CD4-positive, alpha-beta memory T cell (primary cell): ENCODE measurements around the gene ZYX. TPM values are rescaled to one million over a fixed set of nuclear protein-coding genes. Genes with fewer than 3 reads are reported as not detected.

ENCODE experiments used
- CTCF ChIA-PET: fragments of 350-600 bp; sonication (Branson Sonifier 250); formaldehyde crosslinking; loops from one replicate; lab custom pipeline; 2021; ENCODE audit warnings: inconsistent platforms; ENCODE audit not compliant: partially characterized antibody; lab: Charles Lee
- POLR2A ChIA-PET: fragments of 350-600 bp; sonication (Branson Sonifier 250); formaldehyde crosslinking; loops from one replicate; lab custom pipeline; 2021; ENCODE audit not compliant: partially characterized antibody; lab: Charles Lee
- DNase-seq, 5 donors: peaks; one replicate each; pipeline versions ENCODE4 v3.0.0 to v3.0.0-alpha.2; 2020 to 2022; ENCODE audit warnings: mixed read lengths in 1 of 5
- H3K27ac ChIP-seq: one replicate; pipeline ENCODE4 v1.7.0; 2013; ENCODE audit warnings: low read depth, low read length
- H3K27me3 ChIP-seq: 2 replicates; pipeline ENCODE4 v1.7.0; 2013; ENCODE audit warnings: mild to moderate bottlenecking, low read length, moderate library complexity; ENCODE audit not compliant: insufficient read depth
- H3K36me3 ChIP-seq: 2 replicates; pipeline ENCODE4 v1.7.0; 2013; ENCODE audit warnings: mild to moderate bottlenecking, low read length, moderate library complexity; ENCODE audit not compliant: insufficient read depth
- H3K4me1 ChIP-seq: 2 replicates; pipeline ENCODE4 v1.7.0; 2013; ENCODE audit warnings: mild to moderate bottlenecking, low read length, moderate library complexity; ENCODE audit not compliant: insufficient read depth
- H3K4me3 ChIP-seq, 2 donors: one replicate each; pipeline ENCODE4 v1.7.0; 2013; ENCODE audit warnings: low read length in 2 of 2, mild to moderate bottlenecking in 1 of 2
- H3K9me3 ChIP-seq, 2 donors: one replicate each; pipeline ENCODE4 v1.7.0; 2013; ENCODE audit warnings: low read length in 2 of 2, control low read depth in 1 of 2; ENCODE audit not compliant: control insufficient read depth in 1 of 2
- H3K27ac Mint-ChIP-seq, 7 donors: one replicate each; pipeline ENCODE4 v1.8.0; 2020 to 2021; ENCODE audit warnings: mixed read lengths in 7 of 7, mild to moderate bottlenecking in 6 of 7, inconsistent platforms in 3 of 7, moderate library complexity in 3 of 7
- H3K27me3 Mint-ChIP-seq, 2 donors: one replicate each; pipeline ENCODE4 v1.8.0; 2020 to 2021; ENCODE audit warnings: mixed read lengths in 2 of 2
- H3K36me3 Mint-ChIP-seq, 2 donors: one replicate each; pipeline ENCODE4 v1.8.0; 2020 to 2021; ENCODE audit warnings: mixed read lengths in 2 of 2, inconsistent platforms in 1 of 2, mild to moderate bottlenecking in 1 of 2
- H3K4me1 Mint-ChIP-seq, 4 donors: one replicate each; pipeline ENCODE4 v1.8.0; 2020 to 2021; ENCODE audit warnings: mixed read lengths in 4 of 4, mild to moderate bottlenecking in 1 of 4
- H3K4me3 Mint-ChIP-seq, 8 donors: one replicate each; pipeline ENCODE4 v1.8.0; 2020 to 2021; ENCODE audit warnings: mixed read lengths in 8 of 8, mild to moderate bottlenecking in 7 of 8, moderate library complexity in 6 of 8, inconsistent platforms in 3 of 8
- H3K9me3 Mint-ChIP-seq, 8 donors: one replicate each; pipeline ENCODE4 v1.8.0; 2020 to 2021; ENCODE audit warnings: mixed read lengths in 8 of 8, mild to moderate bottlenecking in 5 of 8, inconsistent platforms in 3 of 8, moderate library complexity in 1 of 8
- intact Hi-C: fragments of 100-400 bp; cut with micrococcal nuclease; formaldehyde crosslinking; loops from one replicate; pipeline ENCODE4 v1.15.1; 2023
- microRNA-seq: library from miRNA; unstranded; fragments of <30 nt; microRNA quantifications from one replicate; pipeline ENCODE4 v1.2.0, GENCODE V29; 2021; ENCODE audit warnings: borderline replicate concordance, borderline number of aligned reads, borderline microRNAs expressed, mixed read lengths
- polyA plus RNA-seq, 2 donors: library from polyadenylated mRNA; unstranded; fragments of 300-500 nt; fragmentation: Illumina TruSeq; gene quantifications; one replicate each; pipeline ENCODE4 v1.2.3, GENCODE V29; 2021
- total RNA-seq, 2 experiments: library from RNA; stranded (reverse); gene quantifications; one replicate each; pipeline ENCODE4 v1.2.3, GENCODE V29; 2021

ZYX gene
- total and polyA plus RNA-seq, 4 experiments from 2014 or later = 55.7 to 148 (median 145) TPM

DNA sequence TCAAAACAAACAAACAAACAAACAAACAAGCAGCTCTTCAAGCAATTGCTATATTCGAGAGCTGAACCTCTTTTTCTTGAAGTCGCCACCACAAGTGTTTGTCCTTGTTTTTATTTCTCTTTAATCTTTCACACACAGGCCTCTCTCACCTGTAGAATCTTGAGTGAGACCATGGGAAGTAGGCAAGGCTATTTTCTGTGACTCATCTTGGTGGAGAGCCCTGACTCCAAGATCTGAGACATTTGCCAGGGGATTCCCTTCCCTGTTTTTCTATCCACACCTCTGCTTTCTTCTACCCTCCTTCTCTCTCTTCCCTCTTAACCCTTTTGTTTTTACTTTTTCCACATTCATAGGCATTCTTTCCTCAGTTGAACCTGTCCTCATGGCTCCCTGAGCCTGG lies 54.1 kb downstream of the ZYX start:
- no peaks in the 10 kb centered on the region for H3K9me3 ChIP-seq
- peaks cover 10 to 20% (median 12%) of the 10 kb centered on the region in 4 donors for H3K4me1 Mint-ChIP-seq
- ChIA-PET CTCF (no interaction called here), POLR2A (no interaction called here)
- H3K4me3 Mint-ChIP-seq = no peak overlapping the region
- H3K27me3 ChIP-seq = no peaks in the 10 kb centered on the region
- peaks cover 0 to 3% (median 0%) of the 10 kb centered on the region in 8 donors for H3K9me3 Mint-ChIP-seq
- no peak overlapping the region for H3K4me3 ChIP-seq
- H3K36me3 ChIP-seq = no peaks in the 10 kb centered on the region
- H3K27ac ChIP-seq = no peak overlapping the region
- peaks cover 9% of the 10 kb centered on the region for H3K4me1 ChIP-seq
- H3K27me3 Mint-ChIP-seq = no peaks in the 10 kb centered on the region
- no peak overlapping the region for H3K27ac Mint-ChIP-seq
- no peak for DNase-seq
- peaks cover 4 to 20% of the 10 kb centered on the region in 2 donors for H3K36me3 Mint-ChIP-seq
- intact Hi-C loops = no loop called here

DNA sequence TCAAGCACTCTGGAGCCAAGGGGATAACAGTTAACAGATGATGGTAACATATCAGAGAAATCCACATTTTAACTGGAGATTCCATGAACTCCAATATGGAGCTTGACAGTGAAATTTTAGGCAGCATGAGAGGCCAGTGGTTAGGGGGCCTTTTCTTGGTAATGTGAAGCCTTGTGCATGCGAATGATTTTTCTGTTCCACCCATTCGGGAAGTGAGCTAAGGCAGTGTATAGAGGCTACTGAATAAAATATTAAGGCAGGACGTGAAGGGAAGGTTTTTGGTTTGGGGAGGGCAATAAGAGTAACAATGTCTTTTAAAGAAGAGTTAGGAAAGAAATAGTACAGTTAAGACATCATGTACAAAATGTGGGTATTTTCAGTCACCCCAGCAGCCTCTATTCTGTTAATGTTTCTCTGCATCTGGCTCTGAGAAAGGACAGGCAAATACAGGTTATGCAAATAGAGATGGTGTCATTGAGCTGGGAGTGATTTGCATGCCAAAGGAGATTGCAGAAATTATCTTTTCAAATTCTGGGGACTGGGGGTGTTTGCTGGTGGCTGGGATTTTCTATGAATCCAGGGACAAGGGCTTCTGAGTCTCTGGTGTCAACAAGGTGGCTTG lies 55.3 kb downstream of the ZYX start:
- H3K4me1 Mint-ChIP-seq = peaks cover 10 to 20% (median 12%) of the 10 kb centered on the region in 4 donors

GRCh38 chr7:143437578-143437977 lies 56.4 kb downstream of the ZYX start:
- no peaks in the 10 kb centered on the region for H3K27me3 ChIP-seq
- POLR2A ChIA-PET = no interaction called here
- peaks cover 9% of the 10 kb centered on the region for H3K4me1 ChIP-seq
- no peaks in the 10 kb centered on the region for H3K36me3 ChIP-seq
- intact Hi-C loops = no loop called here
- Mint-ChIP-seq H3K36me3 (peaks cover 3 to 21% of the 10 kb centered on the region in 2 donors), H3K27me3 (no peaks in the 10 kb centered on the region), H3K27ac (peak overlapping the region in 6 of 7 donors; percentile 7 to 29 (median 14)), H3K9me3 (no peaks in the 10 kb centered on the region), H3K4me3 (peak overlapping the region in 2 of 8 donors; percentile 5 to 12), H3K4me1 (peaks cover 10 to 16% (median 12%) of the 10 kb centered on the region in 4 donors)
- no peaks in the 10 kb centered on the region for H3K9me3 ChIP-seq
- no peak overlapping the region for H3K27ac ChIP-seq
- no peak for DNase-seq
- CTCF ChIA-PET = no interaction called here
- no peak overlapping the region for H3K4me3 ChIP-seq

More for the DNA sequence above, 55.3 kb downstream of the ZYX start:
- no peak for DNase-seq
- Histone ChIP-seq H3K27ac (no peak overlapping the region), H3K4me1 (peaks cover 9% of the 10 kb centered on the region), H3K4me3 (no peak overlapping the region), H3K9me3 (no peaks in the 10 kb centered on the region), H3K36me3 (no peaks in the 10 kb centered on the region), H3K27me3 (no peaks in the 10 kb centered on the region)
- peak overlapping the region in 2 of 7 donors; percentile 32 to 62 for H3K27ac Mint-ChIP-seq
- POLR2A ChIA-PET = no interaction called here
- H3K4me3 Mint-ChIP-seq = no peak overlapping the region
- CTCF ChIA-PET = interaction anchor here (0.7 kb wide), 1 partner anchor 140 kb away, joined by 3 read pairs; no protein-coding TSS in a partner anchor
- intact Hi-C loops = no loop called here
- H3K9me3 Mint-ChIP-seq = no peaks in the 10 kb centered on the region
- H3K27me3 Mint-ChIP-seq = no peaks in the 10 kb centered on the region
- H3K36me3 Mint-ChIP-seq = peaks cover 4 to 17% of the 10 kb centered on the region in 2 donors

DNA sequence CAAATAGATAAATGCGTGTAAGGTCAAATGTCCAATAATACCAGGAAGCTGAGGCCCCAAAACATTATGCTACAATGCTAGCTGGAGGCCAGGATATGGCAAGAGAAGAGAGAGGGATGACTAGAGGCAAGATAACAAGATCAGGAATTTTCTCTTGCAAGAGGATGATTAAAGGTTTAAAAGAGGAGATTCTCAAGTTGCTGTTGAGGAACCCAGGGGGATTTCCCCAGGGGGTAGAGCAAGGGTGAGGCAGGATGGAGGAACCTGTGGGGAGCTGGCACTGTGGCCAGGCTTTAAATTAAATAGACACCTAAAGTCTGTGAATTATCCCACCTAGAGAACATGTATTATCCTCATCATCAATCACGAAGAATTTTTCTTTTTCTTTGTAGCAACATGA lies 58.7 kb downstream of the ZYX start:
- ChIA-PET POLR2A (no interaction called here), CTCF (interaction anchor here (0.7 to 0.8 kb wide), 2 partner anchors 15 to 225 kb away, joined by 3 read pairs; no protein-coding TSS in a partner anchor)
- Histone ChIP-seq H3K27me3 (no peaks in the 10 kb centered on the region), H3K9me3 (no peaks in the 10 kb centered on the region), H3K36me3 (no peaks in the 10 kb centered on the region), H3K27ac (no peak overlapping the region), H3K4me3 (no peak overlapping the region), H3K4me1 (peaks cover 9% of the 10 kb centered on the region)
- H3K9me3 Mint-ChIP-seq = no peaks in the 10 kb centered on the region
- no peaks in the 10 kb centered on the region for H3K27me3 Mint-ChIP-seq
- no peak overlapping the region for H3K4me3 Mint-ChIP-seq
- no peak for DNase-seq
- no peak overlapping the region for H3K27ac Mint-ChIP-seq
- peaks cover 10 to 16% (median 12%) of the 10 kb centered on the region in 4 donors for H3K4me1 Mint-ChIP-seq
- intact Hi-C loops = no loop called here
- peaks cover 3 to 14% of the 10 kb centered on the region in 2 donors for H3K36me3 Mint-ChIP-seq

Small RNAs within 50 kb of the gene (microRNA-seq; reads per million reads assigned to microRNA genes)
- gene MIR6892 = not detected

Other genes with a start within 250 kb of the ZYX start
- not detected for gene PIP, start 249.3 kb upstream of the ZYX start, total RNA-seq
- not detected for gene PIP, start 249.3 kb upstream of the ZYX start, polyA plus RNA-seq
- gene TAS2R39, start 197.9 kb upstream of the ZYX start, total RNA-seq = not detected
- not detected for gene TAS2R39, start 197.9 kb upstream of the ZYX start, polyA plus RNA-seq
- gene TAS2R40, start 159.3 kb upstream of the ZYX start, total RNA-seq = not detected
- gene TAS2R40, start 159.3 kb upstream of the ZYX start, polyA plus RNA-seq = not detected
- 100 to 1,000 TPM; 469 to 482 TPM for gene GSTK1, start 117.9 kb upstream of the ZYX start, total RNA-seq
- gene GSTK1, start 117.9 kb upstream of the ZYX start, polyA plus RNA-seq = 100 to 1,000 TPM; 692 to 748 TPM
- 1 to 10 TPM in 1 of 2 experiments, under 1 TPM in 1; 0.61 to 1.8 TPM for gene TMEM139, start 96.4 kb upstream of the ZYX start, total RNA-seq
- gene TMEM139, start 96.4 kb upstream of the ZYX start, polyA plus RNA-seq = 1 to 10 TPM; 1.0 to 2.1 TPM
- gene CASP2, start 93.0 kb upstream of the ZYX start, total RNA-seq = 10 to 100 TPM; 94.3 to 96.1 TPM
- 10 to 100 TPM in 1 of 2 donors, 1 to 10 TPM in 1; 5.3 to 29.2 TPM for gene CASP2, start 93.0 kb upstream of the ZYX start, polyA plus RNA-seq
- gene CLCN1, start 65.2 kb upstream of the ZYX start, total RNA-seq = not detected
- under 1 TPM in 1 of 2 donors, not detected in 1; 0.06 TPM for gene CLCN1, start 65.2 kb upstream of the ZYX start, polyA plus RNA-seq
- gene FAM131B, start 18.6 kb upstream of the ZYX start, total RNA-seq = under 1 TPM; 0.61 to 0.97 TPM
- not detected for gene FAM131B, start 18.6 kb upstream of the ZYX start, polyA plus RNA-seq
- gene EPHA1, start 27.5 kb downstream of the ZYX start, total RNA-seq = 10 to 100 TPM; 30.7 to 34.4 TPM
- 10 to 100 TPM in 1 of 2 donors, 1 to 10 TPM in 1; 4.2 to 14.4 TPM for gene EPHA1, start 27.5 kb downstream of the ZYX start, polyA plus RNA-seq
- 1 to 10 TPM in 1 of 2 experiments, under 1 TPM in 1; 0.36 to 1.4 TPM for gene TAS2R60, start 62.1 kb downstream of the ZYX start, total RNA-seq
- under 1 TPM; 0.89 to 0.94 TPM for gene TAS2R60, start 62.1 kb downstream of the ZYX start, polyA plus RNA-seq
- gene TAS2R41, start 96.5 kb downstream of the ZYX start, total RNA-seq = under 1 TPM; 0.61 to 0.73 TPM
- not detected for gene TAS2R41, start 96.5 kb downstream of the ZYX start, polyA plus RNA-seq
- not detected for gene CTAGE15, start 190.5 kb downstream of the ZYX start, total RNA-seq
- gene CTAGE15, start 190.5 kb downstream of the ZYX start, polyA plus RNA-seq = under 1 TPM in 1 of 2 donors, not detected in 1; 0.11 TPM
- gene TCAF2, start 239.6 kb downstream of the ZYX start, total RNA-seq = 10 to 100 TPM; 27.6 to 31.6 TPM
- gene TCAF2, start 239.6 kb downstream of the ZYX start, polyA plus RNA-seq = 1 to 10 TPM; 8.3 to 9.1 TPM